ENCODE data around the gene INF2.
"Not testable (repeated sequence)": the region's sequence is repeated elsewhere in the genome, so short reads cannot be mapped to it uniquely, and the experiment has no call there.

INF2 gene

DNA sequence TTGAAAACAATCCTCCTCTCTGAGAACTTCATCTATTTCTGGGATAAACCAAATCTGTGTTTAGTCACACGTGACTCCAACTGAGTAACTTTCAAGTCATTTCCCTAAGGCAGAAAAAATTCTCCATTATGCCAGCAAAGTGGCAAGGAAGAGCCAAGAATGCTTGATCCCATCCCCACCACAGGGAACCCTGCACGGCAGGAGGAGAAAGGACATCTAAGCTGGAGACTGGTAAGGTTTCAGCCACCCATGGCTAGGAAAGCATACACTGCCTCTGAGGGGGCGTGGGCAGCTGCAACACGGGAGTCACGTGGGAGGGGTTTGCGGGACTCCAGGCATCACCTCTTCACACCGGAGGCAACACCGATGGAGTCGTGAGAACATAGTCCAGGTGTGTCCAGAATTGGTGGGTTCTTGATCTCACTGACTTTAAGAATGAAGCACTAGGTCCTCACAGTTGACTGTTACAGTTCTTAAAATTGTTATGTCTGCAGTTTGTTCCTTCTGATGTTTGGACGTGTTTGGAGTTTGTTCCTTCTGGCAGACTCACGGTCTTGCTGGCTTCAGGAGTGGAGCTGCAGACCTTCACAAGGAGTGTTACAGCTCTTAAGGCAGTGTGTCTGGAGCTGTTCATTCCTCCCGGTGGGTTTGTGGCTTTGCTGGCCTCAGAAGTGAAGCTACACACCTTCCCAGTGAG is 60.8 kb downstream of the INF2 start:
- no peak for ATAC-seq (ENCODE audit: low read depth)
- no peak overlapping the region for H3K27ac Mint-ChIP-seq

GRCh38 chr14:104750753-104751057 is 61.3 kb downstream of the INF2 start:
- H3K4me3 Mint-ChIP-seq: peak overlapping the region; percentile 46
- H3K27ac Mint-ChIP-seq; DNase-seq (ENCODE audit: low spot score in 2 of 2); H3K9me3 Mint-ChIP-seq; H3K27me3 Mint-ChIP-seq; H3K36me3 Mint-ChIP-seq; ATAC-seq (ENCODE audit: low read depth): not testable (repeated sequence)
- H3K4me1 Mint-ChIP-seq: peaks cover 27% of the 10 kb centered on the region

More for the DNA sequence above, 60.8 kb downstream of the INF2 start:
- peaks cover 2% of the 10 kb centered on the region for H3K27me3 Mint-ChIP-seq
- no peak for DNase-seq (ENCODE audit: low spot score in 2 of 2)
- no peak overlapping the region for H3K4me3 Mint-ChIP-seq
- peaks cover 24% of the 10 kb centered on the region for H3K4me1 Mint-ChIP-seq
- no peaks in the 10 kb centered on the region for H3K36me3 Mint-ChIP-seq
- H3K9me3 Mint-ChIP-seq: no peaks in the 10 kb centered on the region

GRCh38 chr14:104751539-104752422 is 62.4 kb downstream of the INF2 start:
- Mint-ChIP-seq H3K27me3 (peaks cover 2% of the 10 kb centered on the region), H3K4me1 (peaks cover 26% of the 10 kb centered on the region), H3K4me3 (peak overlapping the region; percentile 81), H3K9me3 (no peaks in the 10 kb centered on the region), H3K36me3 (peaks cover 6% of the 10 kb centered on the region), H3K27ac (peak overlapping the region; percentile 92)
- no peak for DNase-seq (ENCODE audit: low spot score in 2 of 2)
- no peak for ATAC-seq (ENCODE audit: low read depth)

DNA sequence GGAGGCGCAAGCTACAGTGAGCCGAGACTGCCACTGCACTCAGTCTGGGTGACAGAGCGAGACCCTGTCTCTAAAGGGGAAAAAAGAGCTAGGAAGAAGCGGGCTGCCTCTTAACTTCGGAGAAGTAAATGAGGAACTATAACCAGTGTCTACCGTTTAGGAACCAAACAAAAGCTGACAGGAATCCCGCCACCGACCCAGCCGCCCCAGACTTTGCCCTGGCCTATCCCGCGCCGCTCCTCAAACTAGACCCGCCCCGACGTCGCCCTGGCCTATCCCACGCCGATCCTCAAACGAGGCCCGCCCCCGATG is 63.0 kb downstream of the INF2 start:
- no peaks in the 10 kb centered on the region for H3K9me3 Mint-ChIP-seq
- DNase-seq (ENCODE audit: low spot score in 2 of 2): no peak

GRCh38 chr14:104752735-104753527 is 63.5 kb downstream of the INF2 start, which contains the start of gene SIVA1:
TSS of gene SIVA1 (plus strand) at chr14:104753147. CDS start at chr14:104753202, 55 bp downstream.
- peaks cover 31% of the 10 kb centered on the region for H3K4me1 Mint-ChIP-seq
- peak; percentile 83 for ATAC-seq (ENCODE audit: low read depth)

More for the DNA sequence above, 63.0 kb downstream of the INF2 start:
- Mint-ChIP-seq H3K4me3 (peak overlapping the region; percentile 81), H3K4me1 (peaks cover 28% of the 10 kb centered on the region), H3K36me3 (peaks cover 6% of the 10 kb centered on the region), H3K27me3 (peaks cover 2% of the 10 kb centered on the region), H3K27ac (peak overlapping the region; percentile 92)
- peak; percentile 79 for ATAC-seq (ENCODE audit: low read depth)

DNA sequence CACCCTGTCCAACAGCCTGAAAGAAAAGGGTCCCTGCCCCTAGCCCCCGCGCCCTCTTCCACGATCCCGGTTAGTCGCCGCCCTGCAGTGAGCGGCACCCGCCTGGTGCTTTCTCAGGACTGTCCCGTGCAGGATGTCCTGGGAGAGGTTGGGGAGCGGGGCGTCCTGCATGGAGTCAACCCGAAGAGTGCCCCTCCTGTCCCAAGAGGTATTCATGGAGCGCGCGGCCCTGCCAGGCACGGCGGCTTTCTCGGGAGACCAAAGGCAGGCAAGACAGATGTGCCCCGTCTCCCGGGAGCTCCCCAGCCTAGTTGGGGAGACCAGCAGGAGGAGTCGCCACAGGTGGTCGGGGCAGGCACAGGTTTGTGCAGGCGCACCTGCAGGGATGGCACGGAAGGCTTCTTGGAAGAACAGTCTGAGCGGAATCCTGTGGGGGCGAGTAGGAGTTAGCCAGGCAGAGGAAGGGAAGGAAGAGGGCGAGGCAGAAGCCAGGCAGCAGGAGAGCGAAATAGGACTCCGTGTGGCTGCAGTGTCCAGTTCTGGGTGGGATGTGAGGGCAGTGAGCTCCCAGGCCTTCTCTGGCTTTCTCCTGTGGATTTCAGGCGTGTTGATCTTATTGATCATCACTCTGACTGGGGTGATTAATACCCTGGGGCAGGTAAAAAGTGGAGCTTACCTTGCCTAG is 64.3 kb downstream of the INF2 start:
- DNase-seq (ENCODE audit: low spot score in 2 of 2) (no peak), ATAC-seq (ENCODE audit: low read depth) (no peak)
- Mint-ChIP-seq H3K4me1 (peaks cover 31% of the 10 kb centered on the region), H3K27ac (peak overlapping the region; percentile 92), H3K27me3 (peaks cover 2% of the 10 kb centered on the region), H3K9me3 (no peaks in the 10 kb centered on the region), H3K4me3 (peak overlapping the region; percentile 81), H3K36me3 (peaks cover 8% of the 10 kb centered on the region)

More at GRCh38 chr14:104752735-104753527, 63.5 kb downstream of the INF2 start, which contains the start of gene SIVA1:
- H3K4me3 Mint-ChIP-seq: peak within 1 kb of the TSS; percentile 81
- no peaks in the 10 kb centered on the region for H3K9me3 Mint-ChIP-seq
- H3K27ac Mint-ChIP-seq: peak within 1 kb of the TSS; percentile 92
- DNase-seq (ENCODE audit: low spot score in 2 of 2): peak; percentile 98 to 99
- peaks cover 2% of the 10 kb centered on the region for H3K27me3 Mint-ChIP-seq
- H3K36me3 Mint-ChIP-seq: peaks cover 8% of the 10 kb centered on the region

DNA sequence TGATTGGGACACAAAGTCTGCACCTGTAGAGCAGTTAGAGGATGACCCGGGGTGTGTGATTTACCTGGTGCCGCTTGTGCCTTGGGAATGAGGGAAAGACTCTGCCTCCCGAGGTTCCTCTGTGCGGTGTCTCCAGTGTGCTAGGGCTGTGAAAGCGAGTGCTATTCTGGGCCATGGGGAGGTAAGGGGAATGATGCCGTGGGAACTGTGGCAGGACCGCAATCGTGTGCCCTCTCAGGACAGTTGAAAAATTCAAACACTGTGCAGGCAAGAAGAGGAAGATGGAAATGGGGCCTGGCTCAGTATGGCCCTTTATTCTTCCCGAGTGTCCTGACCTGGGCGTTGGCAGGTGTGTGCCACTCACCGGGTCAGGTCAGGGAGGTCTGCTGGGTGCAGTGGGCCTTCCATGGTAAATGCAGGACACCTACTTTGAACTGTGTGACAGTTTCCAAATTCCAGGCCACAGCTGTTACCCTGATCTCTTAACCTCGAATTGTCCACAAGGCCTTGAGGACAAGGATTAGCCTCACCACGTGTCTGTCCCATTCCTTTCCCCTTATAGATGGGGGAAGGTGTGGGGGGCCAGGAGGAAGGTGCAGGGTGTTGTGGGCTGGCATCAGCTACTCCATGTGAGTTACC is 64.9 kb downstream of the INF2 start:
- DNase-seq (ENCODE audit: low spot score in 2 of 2) (no peak), ATAC-seq (ENCODE audit: low read depth) (no peak)
- no peaks in the 10 kb centered on the region for H3K9me3 Mint-ChIP-seq
- H3K27ac Mint-ChIP-seq: peak overlapping the region; percentile 92
- H3K4me1 Mint-ChIP-seq: peaks cover 25% of the 10 kb centered on the region
- H3K4me3 Mint-ChIP-seq: peak overlapping the region; percentile 81
- no peaks in the 10 kb centered on the region for H3K27me3 Mint-ChIP-seq
- H3K36me3 Mint-ChIP-seq: peaks cover 12% of the 10 kb centered on the region

DNA sequence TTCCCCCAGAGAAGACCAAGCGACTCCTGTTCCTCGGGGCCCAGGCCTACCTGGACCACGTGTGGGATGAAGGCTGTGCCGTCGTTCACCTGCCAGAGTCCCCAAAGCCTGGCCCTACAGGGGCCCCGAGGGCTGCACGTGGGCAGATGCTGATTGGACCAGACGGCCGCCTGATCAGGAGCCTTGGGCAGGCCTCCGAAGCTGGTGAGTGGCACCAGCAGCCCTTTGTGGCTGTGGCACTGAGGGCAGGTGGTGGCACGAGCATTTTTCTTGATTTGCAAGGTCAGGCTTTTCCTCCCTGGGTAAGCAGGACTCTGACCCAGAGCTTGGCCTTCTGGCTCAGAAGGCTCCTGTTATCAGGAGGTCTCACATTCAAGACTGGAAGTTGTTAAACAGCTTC is 66.2 kb downstream of the INF2 start:
- Mint-ChIP-seq H3K4me3 (no peak overlapping the region), H3K4me1 (peaks cover 25% of the 10 kb centered on the region), H3K27ac (no peak overlapping the region), H3K27me3 (no peaks in the 10 kb centered on the region), H3K36me3 (peaks cover 18% of the 10 kb centered on the region), H3K9me3 (no peaks in the 10 kb centered on the region)
- no peak for ATAC-seq (ENCODE audit: low read depth)
- no peak for DNase-seq (ENCODE audit: low spot score in 2 of 2)

DNA sequence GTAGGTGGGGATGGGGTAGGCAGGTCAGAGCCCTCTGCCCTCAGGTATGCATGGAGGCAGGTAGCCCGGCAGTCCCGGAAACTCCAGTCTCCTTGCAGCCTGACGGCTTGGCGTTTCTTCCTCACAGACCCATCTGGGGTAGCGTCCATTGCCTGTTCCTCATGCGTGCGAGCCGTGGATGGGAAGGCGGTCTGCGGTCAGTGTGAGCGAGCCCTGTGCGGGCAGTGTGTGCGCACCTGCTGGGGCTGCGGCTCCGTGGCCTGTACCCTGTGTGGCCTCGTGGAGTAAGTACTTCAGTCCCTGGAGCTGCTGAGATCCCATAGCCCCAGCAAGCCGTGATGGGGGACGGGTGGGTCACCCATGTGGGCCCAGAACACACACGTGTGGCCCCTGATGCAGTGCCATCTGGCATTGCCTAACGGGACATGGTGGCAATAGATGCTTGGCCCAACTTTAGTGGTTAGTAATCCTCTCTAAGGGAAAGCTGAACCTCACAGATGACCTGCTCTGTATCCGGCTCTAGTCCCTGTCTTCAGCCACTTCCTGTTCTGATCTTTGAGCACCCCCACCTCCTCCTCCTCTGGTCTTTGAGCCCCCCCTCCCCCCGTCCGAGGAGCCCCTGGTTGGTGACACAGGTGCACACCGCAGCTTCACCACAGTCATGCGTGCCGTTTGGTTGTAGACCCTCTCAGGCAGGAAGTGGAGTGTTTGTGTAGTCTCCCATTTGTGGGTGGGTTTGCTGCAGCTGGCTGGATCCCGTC is 67.2 kb downstream of the INF2 start:
- H3K4me3 Mint-ChIP-seq: no peak overlapping the region
- peaks cover 25% of the 10 kb centered on the region for H3K4me1 Mint-ChIP-seq
- ATAC-seq (ENCODE audit: low read depth) (no peak), DNase-seq (ENCODE audit: low spot score in 2 of 2) (no peak)
- H3K27ac Mint-ChIP-seq: no peak overlapping the region
- no peaks in the 10 kb centered on the region for H3K9me3 Mint-ChIP-seq
- H3K27me3 Mint-ChIP-seq: no peaks in the 10 kb centered on the region
- peaks cover 27% of the 10 kb centered on the region for H3K36me3 Mint-ChIP-seq

DNA sequence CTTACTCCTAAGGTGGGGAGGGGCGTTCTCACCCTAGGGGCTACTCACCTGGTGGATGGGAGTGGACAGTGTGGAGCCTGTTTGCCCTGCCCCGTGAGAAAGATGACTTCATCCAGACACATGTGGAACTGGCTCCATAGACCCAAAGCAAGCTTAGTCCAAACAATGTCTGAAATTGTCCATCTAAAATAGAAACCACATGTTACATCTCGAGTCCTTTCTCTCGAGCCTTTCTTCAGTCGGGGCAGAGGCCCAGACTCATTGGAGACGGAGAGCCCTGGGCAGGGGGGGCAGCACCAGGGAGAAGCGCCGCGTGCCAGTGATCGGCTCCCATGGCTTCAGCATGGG is 67.8 kb downstream of the INF2 start:
- Mint-ChIP-seq H3K27ac (no peak overlapping the region), H3K27me3 (no peaks in the 10 kb centered on the region), H3K36me3 (peaks cover 32% of the 10 kb centered on the region), H3K4me3 (no peak overlapping the region), H3K9me3 (peaks cover 2% of the 10 kb centered on the region), H3K4me1 (peaks cover 25% of the 10 kb centered on the region)
- no peak for DNase-seq (ENCODE audit: low spot score in 2 of 2)
- no peak for ATAC-seq (ENCODE audit: low read depth)

DNA sequence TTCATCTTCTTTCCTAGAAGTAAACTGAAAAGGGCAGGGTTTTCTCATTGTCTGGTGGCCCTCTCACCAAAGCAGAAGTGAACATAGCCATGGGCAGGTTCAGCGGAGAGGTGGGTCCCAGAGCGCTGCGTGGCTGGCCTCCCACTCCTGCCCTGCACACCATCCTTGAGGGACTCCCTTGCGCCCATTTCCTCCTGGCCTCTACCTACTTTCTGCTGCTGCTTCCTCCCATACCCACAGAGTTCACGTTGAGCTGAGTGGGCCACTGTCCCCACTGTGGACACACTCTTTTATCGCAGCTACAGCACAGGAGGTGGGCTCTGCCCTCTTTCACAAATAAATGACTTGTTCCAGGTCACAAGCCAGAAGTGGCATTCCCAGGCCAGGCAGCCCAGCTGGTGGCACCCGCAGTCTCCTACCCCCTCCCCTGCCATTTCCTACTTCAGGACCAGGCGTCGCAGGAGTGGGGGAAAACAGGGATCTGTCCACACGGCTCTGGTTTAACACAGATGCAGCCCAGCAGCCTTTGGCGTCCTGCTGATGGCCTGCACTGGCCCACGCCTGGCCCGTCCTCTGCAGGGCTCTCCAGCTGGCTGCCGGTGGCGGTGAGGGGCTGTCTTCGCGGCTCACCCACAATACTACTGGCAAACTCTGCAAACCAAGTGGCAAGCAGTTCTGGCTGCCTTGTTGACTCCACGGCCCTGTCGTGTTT is 68.4 kb downstream of the INF2 start:
- H3K27me3 Mint-ChIP-seq: no peaks in the 10 kb centered on the region
- peaks cover 25% of the 10 kb centered on the region for H3K4me1 Mint-ChIP-seq
- peaks cover 34% of the 10 kb centered on the region for H3K36me3 Mint-ChIP-seq
- no peak overlapping the region for H3K27ac Mint-ChIP-seq
- ATAC-seq (ENCODE audit: low read depth) (no peak), DNase-seq (ENCODE audit: low spot score in 2 of 2) (no peak)
- no peak overlapping the region for H3K4me3 Mint-ChIP-seq
- peaks cover 4% of the 10 kb centered on the region for H3K9me3 Mint-ChIP-seq

Data from memory B cell (primary cell).